Measurements from ENCODE around the gene LAYN. TPM values are rescaled to one million over a fixed set of nuclear protein-coding genes. Genes with fewer than 3 reads are reported as not detected.

Gene LAYN
- total and polyA plus RNA-seq, 7 donors: 1.4 to 65.8 (median 36.0) TPM

- DNase-seq: no peak
- H3K9me3 ChIP-seq: no peaks in the 10 kb centered on the region
- H3K4me3 ChIP-seq: no peak overlapping the region
- no peak overlapping the region for H3K27ac ChIP-seq
- intact Hi-C loops (cut with DNase I): no loop called here
- no peaks in the 10 kb centered on the region for H3K27me3 ChIP-seq
- TF ChIP-seq POLR2A (IDR thresholded peaks at IDR 0.05) (no peak), POLR2AphosphoS5 (IDR thresholded peaks at IDR 0.05) (no peak), EP300 (IDR thresholded peaks at IDR 0.05) (no peak), CTCF (IDR thresholded peaks at IDR 0.05) (no peak)
- H3K36me3 ChIP-seq: no peaks in the 10 kb centered on the region
- peaks cover 0 to 4% (median 0%) of the 10 kb centered on the region in 4 donors for H3K4me1 ChIP-seq
Measured at GRCh38 chr11:111582163-111582562, 41.6 kb downstream of the LAYN start.

GRCh38 chr11:111582881-111583280 is 42.4 kb downstream of the LAYN start:
- no peak overlapping the region for H3K27ac ChIP-seq
- H3K36me3 ChIP-seq: no peaks in the 10 kb centered on the region
- no peaks in the 10 kb centered on the region for H3K9me3 ChIP-seq
- H3K27me3 ChIP-seq: no peaks in the 10 kb centered on the region
- no peak for DNase-seq
- H3K4me1 ChIP-seq: peaks cover 0 to 4% (median 0%) of the 10 kb centered on the region in 4 donors
- H3K4me3 ChIP-seq: no peak overlapping the region
- TF ChIP-seq CTCF (IDR thresholded peaks at IDR 0.05) (no peak), POLR2AphosphoS5 (IDR thresholded peaks at IDR 0.05) (no peak), EP300 (IDR thresholded peaks at IDR 0.05) (no peak), POLR2A (IDR thresholded peaks at IDR 0.05) (no peak)
- intact Hi-C loops (cut with DNase I): no loop called here
- 66 to 72% methylated on average over 4 of the region's 4 CpGs for WGBS, 2 donors

GRCh38 chr11:111585371-111585770 is 44.9 kb downstream of the LAYN start:
- Histone ChIP-seq H3K4me3 (no peak overlapping the region), H3K27ac (no peak overlapping the region), H3K36me3 (no peaks in the 10 kb centered on the region), H3K9me3 (no peaks in the 10 kb centered on the region), H3K4me1 (peaks cover 0 to 4% (median 0%) of the 10 kb centered on the region in 4 donors), H3K27me3 (no peaks in the 10 kb centered on the region)
- TF ChIP-seq CTCF (IDR thresholded peaks at IDR 0.05) (no peak), POLR2A (IDR thresholded peaks at IDR 0.05) (no peak)
- intact Hi-C loops (cut with DNase I): loop anchor here (5.0 kb wide), 1 partner anchor 192 kb away; no protein-coding TSS in a partner anchor
- no peak for DNase-seq
- WGBS, 2 donors: 47 to 49% methylated on average over 2 of the region's 2 CpGs

- H3K4me3 ChIP-seq: no peak overlapping the region
- intact Hi-C loops (cut with DNase I): loop anchor here (1.0 to 5.0 kb wide), 2 partner anchors 191 to 255 kb away; no protein-coding TSS in a partner anchor
- H3K4me1 ChIP-seq: peaks cover 0 to 4% (median 0%) of the 10 kb centered on the region in 4 donors
- no peak for TF ChIP-seq POLR2AphosphoS5 (IDR thresholded peaks at IDR 0.05)
- TF ChIP-seq EP300 (IDR thresholded peaks at IDR 0.05): no peak
- peak; percentile 38 to 54 (median 51) for TF ChIP-seq CTCF (IDR thresholded peaks at IDR 0.05)
- H3K36me3 ChIP-seq: no peaks in the 10 kb centered on the region
- H3K9me3 ChIP-seq: no peaks in the 10 kb centered on the region
- no peaks in the 10 kb centered on the region for H3K27me3 ChIP-seq
- 2 to 11% methylated on average over 1 of the region's 1 CpG for WGBS, 2 donors
- H3K27ac ChIP-seq: no peak overlapping the region
- DNase-seq: no peak
Measured at GRCh38 chr11:111586388-111586831, 45.9 kb downstream of the LAYN start.

- Histone ChIP-seq H3K27me3 (no peaks in the 10 kb centered on the region), H3K4me3 (no peak overlapping the region), H3K4me1 (no peaks in the 10 kb centered on the region), H3K9me3 (no peaks in the 10 kb centered on the region), H3K36me3 (no peaks in the 10 kb centered on the region), H3K27ac (no peak overlapping the region)
- no peak for DNase-seq
- intact Hi-C loops (cut with DNase I): loop anchor here (5.0 kb wide), 1 partner anchor 188 kb away; no protein-coding TSS in a partner anchor
- TF ChIP-seq EP300 (IDR thresholded peaks at IDR 0.05) (no peak), POLR2A (IDR thresholded peaks at IDR 0.05) (no peak), CTCF (IDR thresholded peaks at IDR 0.05) (no peak), POLR2AphosphoS5 (IDR thresholded peaks at IDR 0.05) (no peak)
- WGBS, 2 donors: 86 to 89% methylated on average over 2 of the region's 2 CpGs
Measured at GRCh38 chr11:111589114-111589513, 48.6 kb downstream of the LAYN start.
